ENCODE results near the gene NKPD1.
A peak's percentile ranks its signal among the peaks of the same experiment; 100 is the strongest.
"Not testable (repeated sequence)": the region's sequence is repeated elsewhere in the genome, so short reads cannot be mapped to it uniquely, and the experiment has no call there.

The NKPD1 gene

DNA sequence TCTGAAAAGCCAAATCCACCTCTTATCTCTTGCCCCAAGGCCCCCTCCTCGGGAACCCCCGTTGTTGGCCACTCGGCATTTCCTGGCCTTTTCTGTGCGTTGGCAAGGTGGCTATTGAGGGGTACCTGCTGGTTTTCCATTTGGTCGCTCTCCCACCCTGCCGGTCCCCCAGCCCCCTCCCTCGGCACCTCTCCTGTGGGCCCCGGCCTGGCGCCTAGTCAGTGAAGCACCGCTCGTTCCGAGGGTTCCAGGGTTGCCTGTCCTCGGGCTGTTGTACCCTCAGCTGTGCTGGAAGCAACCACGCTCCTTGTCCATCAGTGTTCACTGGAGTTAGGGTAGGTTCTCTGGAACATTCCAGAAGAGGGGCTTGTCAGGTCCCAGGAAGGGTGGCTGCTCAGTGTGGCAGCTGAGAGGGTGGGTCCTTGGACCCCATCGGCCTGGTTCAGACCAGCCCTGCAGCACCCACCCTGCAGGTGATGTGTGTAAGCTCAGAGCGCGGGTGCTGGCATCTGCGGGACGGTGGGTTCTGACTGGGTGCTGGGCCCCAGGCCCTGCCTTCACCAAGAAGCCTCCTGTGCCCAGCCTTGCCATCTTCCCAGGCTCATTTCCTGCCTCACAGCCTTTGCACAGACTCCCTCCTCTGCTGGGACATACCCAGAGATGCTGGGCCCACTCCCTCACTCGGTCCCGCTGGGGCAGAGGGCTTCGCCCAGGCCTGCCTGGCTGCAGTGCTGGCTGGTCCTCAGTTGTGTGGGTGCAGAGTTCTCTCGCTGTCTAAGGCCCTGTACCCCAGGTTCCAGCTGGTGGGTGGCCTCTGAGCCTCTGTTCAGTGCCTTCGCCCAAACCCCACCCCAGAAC lies 21.3 kb downstream of the NKPD1 start:
- no peak for DNase-seq (ENCODE audit: low spot score)

DNA sequence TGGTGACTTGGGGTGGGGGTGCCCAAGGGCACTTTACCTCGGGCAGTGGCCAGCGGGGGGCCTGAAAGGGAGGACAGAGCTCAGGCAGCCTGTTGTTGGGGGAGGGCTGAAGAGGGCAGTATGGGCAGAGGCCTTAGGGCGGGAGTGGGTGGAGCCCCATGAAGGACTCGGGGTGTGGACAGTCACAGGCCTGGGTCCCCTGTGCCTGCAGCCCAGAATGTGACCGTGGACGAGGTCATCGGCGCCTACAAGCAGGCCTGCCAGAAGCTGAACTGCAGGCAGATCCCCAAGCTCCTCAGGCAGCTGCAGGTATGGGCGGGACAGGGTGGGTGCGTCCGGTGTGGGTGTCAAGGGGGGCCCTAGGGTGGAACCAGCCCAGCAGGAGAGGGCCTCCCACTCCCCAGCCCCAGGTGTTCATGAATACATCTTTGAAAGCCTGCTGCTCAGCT lies 22.5 kb downstream of the NKPD1 start:
- DNase-seq (ENCODE audit: low spot score) = no peak

DNA sequence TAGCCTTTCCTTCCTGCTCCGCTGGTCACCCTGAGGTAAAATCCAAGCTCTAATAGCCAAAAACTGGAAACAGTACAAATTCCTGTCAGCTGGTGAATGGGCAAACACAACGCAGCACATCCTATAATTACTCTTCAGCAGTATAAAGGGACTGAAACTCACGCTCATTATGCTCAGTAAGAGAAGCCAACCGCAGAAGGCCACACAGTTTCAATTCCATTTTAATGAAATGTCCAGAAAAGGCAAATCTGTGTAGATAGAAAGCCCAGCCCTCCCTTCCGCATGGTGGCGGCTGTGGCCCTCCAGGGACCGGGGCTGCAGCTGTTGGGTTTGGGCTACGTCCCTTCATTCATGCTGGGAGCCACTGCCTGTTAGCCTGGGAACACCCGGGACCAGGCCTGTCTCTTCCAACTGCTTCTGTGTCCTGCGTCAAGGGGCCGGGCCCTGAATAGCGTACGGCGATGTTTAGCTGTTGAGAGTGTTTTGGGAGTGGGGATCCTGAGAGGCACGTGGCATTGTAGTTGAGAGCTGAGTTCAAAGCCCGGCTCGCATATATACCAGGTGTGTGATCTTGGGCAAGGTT lies 23.5 kb downstream of the NKPD1 start:
- DNase-seq (ENCODE audit: low spot score) = peak; percentile 50

DNA sequence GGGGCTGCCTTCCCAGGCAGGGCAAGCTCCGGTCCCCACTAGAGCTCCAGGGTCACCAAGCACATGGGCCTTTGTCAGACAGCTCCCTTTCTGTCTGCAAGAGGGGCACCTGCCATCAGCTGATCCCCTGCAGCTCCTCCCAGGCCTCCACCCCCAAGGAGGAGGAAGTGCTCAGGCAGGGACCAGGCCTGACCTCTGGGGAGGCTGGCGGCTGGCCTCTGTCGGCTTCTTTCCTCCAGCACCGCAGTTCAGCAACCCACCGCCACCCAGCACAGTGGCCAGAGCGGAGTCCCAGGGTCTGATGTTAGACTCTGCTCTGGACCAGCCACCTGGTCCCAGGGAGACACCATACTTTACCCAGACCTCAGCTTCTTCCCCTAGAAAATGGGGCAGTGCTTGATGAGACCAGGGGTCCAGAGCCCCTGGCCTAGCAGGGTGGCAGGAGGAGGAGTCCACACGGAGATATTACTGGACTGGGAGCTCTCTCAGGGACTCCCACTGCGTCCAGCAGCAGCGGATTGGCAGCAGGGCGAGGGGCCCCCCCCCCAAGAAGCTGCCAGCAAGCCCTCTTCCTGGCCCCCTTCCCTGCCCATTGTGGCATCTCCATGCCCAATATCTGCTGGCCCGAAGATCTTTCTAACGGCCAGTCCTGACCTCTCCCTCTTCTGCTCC lies 24.1 kb downstream of the NKPD1 start:
- DNase-seq (ENCODE audit: low spot score) = no peak

DNA sequence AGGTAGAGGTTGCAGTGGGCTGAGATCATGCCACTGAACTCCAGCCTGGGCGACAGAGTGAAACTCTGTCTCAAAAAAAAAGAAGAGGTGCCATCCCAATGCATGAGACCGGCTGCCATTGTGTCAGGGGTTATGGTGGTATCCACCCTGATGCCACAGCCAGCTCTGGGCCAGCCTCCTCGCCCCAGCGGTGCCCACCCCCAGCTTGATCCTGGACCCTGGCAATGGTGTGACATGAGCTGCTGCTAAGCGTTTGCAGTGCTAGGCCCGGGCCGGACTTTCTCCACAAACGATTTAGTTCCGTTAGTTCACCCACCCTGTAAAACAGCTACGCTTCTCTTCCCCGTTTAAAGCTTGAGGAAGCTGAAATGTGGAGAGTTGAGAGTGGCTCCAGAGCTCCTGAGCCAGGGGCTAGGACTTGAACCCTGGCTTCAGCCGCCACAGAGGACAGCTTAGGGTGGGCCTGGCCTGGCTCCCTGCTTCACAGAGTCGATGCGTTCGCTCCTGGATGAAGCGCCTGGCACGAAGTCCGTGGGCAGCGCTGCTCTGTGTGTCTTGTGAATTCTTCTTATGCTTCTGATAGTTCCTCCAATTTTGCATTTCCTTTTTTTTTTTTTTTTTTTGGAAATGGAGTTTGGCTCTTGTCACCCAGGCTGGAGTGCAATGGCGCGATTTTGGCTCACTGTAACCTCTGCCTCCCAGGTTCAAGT lies 25.5 kb downstream of the NKPD1 start:
- DNase-seq (ENCODE audit: low spot score) = no peak

DNA sequence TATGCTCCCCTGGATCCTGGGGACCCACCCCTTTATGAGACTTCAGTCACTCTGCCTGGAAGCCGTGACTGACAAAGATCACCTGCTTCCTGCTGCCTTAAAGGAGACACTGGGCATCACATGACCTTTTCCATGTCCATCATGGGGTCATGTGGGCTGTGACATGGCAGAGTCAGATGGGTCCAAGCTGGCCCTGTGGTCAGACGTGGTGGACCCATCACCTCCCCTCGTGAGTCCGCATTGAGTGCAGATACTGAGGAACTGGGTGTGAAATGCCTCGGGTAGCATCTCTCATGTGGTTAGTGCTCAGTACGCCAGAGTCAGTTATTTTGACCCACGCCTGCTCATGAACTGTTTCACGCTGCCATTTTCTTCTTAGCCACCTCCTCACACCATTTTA lies 27.1 kb downstream of the NKPD1 start:
- DNase-seq (ENCODE audit: low spot score) = no peak

DNA sequence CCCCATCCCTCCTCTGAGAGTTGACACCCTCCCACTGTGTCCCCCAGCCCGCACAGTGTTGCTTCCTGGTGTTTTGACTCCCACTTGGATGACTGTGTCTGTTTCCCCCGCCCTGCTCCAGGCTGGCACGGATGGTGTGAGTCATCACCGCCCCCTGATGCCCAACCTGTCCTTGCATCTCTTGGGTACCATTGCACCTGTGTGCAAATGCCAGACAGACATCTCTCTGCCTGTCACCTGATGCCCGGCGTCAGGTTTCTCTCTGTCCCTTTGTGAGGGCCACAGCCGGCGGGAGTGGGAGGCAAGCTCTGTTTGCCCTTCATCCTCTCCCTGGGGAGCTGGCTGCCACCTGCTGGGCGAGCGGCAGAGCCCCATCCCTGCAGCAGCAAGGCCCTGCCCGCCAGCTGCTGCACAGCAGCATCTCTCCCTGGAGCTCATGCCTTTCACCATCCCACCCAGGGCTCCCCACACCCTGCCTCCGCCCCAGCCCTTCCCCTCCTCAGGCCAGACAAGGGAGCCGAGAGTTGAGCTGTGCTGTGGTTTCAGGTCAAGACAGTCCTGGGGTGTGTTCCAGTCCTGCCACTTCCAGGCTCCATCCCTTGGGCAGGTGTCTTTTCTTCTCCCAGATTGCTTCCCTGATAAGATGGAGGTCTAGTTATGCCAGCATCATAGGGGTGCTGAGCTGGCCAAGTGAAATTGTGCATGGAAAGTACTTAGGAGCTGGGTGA lies 29.7 kb downstream of the NKPD1 start:
- DNase-seq (ENCODE audit: low spot score) = peak; percentile 71

DNA sequence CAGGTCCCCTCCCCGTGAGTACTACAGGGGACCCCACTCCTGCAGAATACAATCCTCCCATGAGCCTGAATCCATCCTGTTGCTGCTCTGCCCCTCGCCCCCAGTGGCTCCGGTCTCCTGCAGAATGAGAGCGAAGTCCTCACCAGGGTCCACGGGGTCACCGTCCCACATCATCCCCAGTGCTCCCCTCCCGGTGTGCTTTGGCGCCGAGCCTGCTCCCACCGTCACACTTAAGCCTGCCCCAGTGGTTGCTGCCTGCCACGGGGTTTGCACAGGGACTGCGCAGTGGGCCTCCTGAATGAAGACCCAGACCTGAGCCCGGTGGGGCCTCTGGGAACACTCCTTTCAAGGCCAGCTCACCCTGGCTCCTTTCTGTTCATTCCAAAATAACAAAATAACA lies 30.5 kb downstream of the NKPD1 start:
- DNase-seq (ENCODE audit: low spot score) = no peak

DNA sequence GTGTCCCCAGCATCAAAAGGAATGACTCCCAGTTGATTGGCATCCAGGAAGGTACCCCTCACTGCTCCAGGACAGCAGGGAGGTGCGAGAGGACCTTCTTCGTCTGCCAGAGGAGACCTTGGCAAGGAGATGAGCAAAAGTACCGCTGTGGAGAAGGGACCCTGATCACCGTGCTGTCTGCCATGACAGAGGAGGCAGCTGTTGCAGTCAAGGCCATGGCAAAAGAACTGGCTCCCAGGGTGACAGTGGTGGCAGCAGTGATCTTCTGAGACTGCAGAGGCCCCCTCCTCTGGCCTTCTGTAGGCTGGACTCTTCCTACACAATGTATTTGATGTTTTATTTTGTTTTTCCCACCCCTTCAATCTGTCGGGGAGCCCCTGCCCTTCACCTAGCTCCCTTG lies 32.0 kb downstream of the NKPD1 start:
- no peak for DNase-seq (ENCODE audit: low spot score)

DNA sequence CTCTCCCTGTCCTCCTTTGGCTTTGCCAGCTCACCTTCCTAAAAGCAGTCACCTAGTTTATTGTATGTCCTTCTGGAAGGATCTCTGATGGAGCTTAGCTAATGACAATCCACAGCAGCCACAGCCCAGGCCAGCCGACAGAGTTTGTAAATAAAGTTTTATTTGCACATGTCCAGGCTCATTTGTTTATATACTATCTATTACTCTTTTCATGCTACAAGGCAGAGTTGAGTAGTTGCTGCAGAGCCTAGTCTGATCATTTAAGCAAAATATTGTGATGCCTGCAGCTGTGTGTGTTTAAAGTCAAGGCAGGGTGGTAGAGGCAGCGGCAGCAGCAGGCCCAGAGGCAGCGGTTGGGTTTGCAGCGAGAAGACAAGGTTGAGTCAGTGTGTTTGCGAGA lies 32.6 kb downstream of the NKPD1 start:
- no peak for DNase-seq (ENCODE audit: low spot score)

DNA sequence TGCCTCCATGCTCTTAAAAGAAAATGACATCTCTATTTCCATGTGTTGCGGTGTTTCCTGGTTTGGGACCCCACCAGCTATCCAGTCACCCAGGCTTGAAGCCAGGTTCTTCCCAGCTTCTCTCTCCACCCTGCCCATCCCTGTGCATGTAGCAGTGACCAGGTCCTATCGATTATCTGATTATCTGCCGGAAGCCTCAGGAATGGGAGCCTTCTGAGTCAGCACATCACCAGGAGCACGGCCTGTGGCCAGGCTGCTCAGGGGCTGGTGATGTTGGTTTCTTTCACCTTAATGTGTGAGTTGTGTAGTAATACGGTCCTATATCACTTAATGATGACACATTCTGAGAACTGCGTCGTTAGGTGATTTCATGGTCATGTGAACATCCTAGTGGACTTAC lies 34.1 kb downstream of the NKPD1 start:
- no peak for DNase-seq (ENCODE audit: low spot score)

DNA sequence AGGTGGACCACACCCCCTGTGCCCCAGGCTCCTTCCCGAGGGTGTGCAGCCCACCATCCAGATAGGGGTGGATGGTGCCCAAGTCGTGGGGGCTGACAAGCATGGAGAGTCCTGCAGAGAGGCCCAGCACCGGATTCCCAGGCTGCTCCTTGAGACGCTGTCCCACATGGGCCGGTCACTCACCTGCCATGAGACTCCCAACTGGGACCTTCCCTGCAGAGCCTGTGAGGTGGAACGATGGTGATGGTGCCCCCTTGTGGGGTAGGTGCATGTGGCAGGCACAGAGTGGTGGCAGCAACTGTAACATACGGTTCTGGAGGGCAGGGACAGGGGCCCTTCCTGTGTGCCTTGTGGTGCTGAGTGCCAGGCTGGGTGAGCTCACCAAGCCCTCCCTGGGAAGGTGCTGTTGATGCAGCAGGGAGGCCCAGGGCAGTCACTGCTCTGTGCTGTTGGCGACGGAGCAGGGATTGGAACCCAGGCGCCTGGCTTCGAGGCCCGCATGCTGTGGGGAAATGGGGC lies 34.7 kb downstream of the NKPD1 start:
- peak; percentile 55 for DNase-seq (ENCODE audit: low spot score)

DNA sequence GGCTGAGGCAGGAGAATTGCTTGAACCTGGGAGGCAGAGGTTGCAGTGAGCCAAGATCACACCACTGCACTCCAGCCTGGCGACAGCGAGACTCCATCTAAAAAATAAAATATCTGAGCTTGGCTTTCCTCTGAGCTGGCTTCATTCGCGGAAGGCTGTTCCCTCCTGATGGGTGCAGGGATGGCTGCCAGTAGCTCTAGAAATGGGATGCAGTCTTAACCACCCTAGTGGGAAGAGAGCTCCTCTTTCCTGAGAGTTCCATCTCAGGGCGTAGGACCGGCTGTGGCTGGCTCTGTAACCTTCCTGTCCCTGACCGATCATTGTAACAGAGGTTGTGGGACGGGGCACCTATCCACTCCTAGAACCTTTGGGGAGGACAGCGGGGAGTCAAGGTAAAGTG lies 35.4 kb downstream of the NKPD1 start:
- no peak for DNase-seq (ENCODE audit: low spot score)

DNA sequence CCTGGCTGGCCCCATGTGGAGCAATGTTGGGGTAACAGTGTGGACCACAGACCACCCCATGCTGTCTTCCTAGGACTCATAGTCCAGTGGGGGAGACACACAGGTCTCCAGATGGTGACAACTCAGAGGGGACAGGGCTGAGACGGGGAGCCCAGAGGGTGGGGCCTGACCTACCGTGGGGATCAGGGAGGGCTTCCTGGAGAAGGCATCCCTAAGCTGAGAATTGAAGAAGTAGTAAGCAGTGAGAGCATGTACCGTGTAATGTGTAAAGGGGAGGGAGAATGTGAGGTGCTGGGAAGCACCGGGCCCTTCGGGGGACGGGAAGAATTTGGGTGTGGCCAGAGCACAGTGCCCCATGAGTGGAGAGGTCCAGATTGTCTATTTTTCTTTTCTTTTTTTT lies 36.8 kb downstream of the NKPD1 start:
- no peak for DNase-seq (ENCODE audit: low spot score)

DNA sequence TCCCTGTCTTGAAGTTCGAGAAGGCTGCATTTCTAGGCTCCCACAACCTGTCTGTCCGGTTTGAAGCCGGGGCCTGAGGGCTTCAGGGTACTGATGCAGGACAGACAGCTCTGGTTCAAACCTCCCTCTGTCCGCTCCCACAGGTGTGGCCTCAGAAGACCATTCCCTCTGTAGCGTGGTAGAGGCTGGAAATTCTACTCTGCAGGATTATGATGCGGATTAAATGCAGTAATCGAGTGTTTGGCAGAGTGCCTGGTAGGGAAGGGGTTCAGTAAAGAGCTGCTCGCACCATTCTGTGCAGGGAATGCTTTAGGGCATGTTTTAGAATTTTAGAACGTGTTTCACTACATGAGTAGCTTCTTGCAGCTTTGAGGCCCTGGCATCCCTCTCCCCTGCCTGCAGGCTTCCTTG lies 37.3 kb downstream of the NKPD1 start:
- no peak for DNase-seq (ENCODE audit: low spot score)

DNA sequence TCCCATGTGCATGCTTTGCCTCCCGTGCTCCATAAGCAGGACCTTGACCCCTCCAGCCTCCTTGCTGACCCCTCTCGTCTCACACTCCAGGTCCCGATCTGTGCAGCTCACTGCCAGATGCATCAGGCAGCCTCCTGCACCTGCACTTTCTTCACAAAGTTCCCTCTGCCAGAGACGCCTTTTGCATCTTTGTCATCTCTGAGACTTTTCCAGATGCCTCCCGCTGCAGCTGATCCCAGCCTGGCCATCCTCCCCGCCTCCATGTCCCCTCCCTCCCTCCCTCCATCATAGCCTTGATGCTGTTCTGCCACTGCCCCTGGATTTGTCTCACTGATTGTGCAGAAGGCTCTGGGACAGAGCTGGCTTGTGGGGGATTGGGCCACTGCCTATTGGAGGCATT lies 38.0 kb downstream of the NKPD1 start:
- no peak for DNase-seq (ENCODE audit: low spot score)

DNA sequence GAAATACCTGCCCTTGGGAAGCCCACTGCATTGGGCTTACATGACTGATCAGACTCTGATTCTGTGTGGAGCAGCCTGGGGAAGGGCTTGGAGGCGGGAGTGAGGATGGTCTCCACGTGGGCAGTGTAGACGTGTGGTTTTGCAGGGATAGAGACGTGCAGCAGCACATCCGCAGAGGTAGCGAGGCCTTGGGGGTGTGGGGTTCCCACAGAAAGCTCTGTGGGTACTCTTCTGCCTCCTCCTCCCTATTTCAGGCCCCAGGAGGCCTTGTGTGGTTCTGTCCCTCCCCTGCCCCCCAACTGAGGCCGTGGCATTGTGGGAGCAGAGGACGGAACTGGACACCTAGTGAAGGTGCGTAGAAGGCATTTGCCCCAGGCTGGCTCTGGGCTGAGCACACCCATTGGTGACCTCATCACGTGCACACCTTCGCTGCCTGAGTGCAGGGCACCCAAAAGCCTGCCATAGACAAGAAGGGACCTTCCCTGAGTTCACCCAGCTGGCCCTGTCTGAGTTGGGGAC lies 38.9 kb downstream of the NKPD1 start:
- no peak for DNase-seq (ENCODE audit: low spot score)

DNA sequence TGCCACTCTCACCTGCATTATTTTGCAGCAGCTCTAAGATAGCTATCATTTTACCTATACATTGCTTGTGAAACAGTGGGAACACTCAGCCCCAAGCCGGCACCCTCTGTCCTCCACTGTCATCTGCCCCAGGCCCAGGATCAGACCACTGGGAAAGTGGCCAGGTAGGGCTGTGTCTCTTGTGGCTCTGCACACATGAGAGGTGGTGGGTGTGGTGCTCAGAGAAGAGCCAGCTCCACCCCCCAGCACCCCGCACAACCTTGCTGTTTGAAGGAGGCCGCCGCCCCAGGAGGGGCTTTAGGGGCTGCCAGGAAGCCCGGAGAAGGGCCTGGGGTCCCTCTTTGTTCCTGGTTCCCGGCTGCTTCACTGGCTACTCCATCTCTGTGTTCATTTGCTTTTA lies 41.2 kb downstream of the NKPD1 start:
- no peak for DNase-seq (ENCODE audit: low spot score)

DNA sequence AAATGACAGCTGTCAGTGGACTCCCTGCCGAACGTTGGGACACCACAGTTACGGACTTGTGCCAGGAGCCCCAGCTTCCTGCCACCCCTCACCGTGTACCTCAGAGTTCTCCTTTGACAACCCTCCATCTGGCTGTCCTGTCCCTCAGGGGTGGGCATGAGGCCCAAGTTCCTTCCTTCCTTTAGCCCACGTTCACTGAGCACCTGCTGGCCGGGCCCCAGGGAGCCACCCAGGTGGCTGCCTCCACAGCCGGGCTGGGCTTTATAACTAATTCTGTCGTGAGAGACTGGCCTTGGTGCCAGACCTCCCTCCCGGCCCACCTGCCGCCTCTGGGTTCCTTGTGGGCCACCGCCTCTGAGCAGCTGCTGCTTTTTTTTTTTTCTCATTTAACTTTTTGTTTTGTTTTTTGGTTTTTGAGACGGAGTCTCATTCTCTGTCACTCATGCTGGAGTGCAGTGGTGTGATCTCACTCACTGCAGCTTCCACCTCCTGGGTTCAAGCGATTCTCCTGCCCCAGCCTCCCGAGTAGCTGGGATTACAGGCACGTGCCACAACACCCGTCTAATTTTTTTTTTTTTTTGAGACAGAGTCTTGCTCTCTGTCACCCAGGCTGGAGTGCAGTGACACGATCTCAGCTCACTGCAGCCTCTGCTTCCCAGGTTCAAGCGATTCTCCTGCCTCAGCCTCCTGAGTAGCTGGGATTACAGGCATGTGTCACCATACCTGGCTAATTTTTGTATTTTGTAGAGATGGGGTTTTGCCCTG lies 42.0 kb downstream of the NKPD1 start:
- DNase-seq (ENCODE audit: low spot score) = not testable (repeated sequence)

DNA sequence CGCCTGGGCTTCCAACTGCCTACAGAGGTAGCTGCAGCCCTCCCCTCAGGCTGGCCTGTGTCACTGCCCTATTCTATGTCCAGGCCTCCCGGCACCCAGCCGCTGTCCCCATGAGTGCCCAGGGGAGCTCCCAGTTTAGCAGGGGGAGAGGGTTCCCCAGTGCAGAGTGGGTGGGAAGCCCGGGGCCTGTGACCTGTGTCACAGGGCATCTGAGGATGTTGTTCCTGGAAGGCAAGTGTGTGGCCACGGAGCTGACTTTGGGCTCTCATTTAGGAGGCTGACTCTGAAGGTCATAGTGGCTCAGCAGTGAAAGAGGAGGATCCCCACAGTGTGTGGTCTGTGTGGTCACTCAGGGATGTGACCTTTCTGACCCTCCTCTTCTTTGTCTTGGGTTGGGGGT lies 42.7 kb downstream of the NKPD1 start:
- no peak for DNase-seq (ENCODE audit: low spot score)

DNA sequence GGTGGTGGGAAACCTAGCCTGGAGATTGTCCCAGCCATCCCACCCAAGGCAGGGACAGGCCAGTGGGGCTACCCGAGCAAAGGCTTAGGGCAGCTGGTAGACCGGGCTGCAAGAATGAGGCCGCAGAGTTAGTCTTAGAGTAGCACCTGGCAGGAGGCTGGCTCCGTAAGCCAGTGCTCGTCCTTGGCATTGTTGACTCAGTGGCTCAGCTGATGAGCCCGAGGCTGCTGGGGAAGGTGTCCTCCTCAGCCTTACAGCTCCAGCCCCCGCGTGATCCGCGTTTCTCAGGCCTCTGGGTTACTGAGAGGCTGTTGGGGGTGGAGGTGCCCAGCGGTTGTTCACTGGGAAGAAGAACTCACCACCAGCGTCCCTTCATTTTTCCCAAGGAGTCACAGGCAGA lies 43.1 kb downstream of the NKPD1 start:
- DNase-seq (ENCODE audit: low spot score) = no peak

All from Ammon's horn (tissue), 1 donor.